Mesenchymal stem cell (in vitro differentiated cells and primary cell): Measurements from ENCODE around the gene AP4M1.

ENCODE experiments used
- DNase-seq: peaks from one replicate; pipeline ENCODE4 v3.0.0-alpha.2; 2013
- H2AFZ ChIP-seq: one replicate; pipeline ENCODE4 v1.6.1; 2013; ENCODE audit warnings: low read depth, mild to moderate bottlenecking, control low read depth, inconsistent platforms, low read length, moderate library complexity
- H2AK5ac ChIP-seq: 2 replicates; pipeline ENCODE4 v1.6.1; 2013; ENCODE audit warnings: low read length, moderate library complexity, mild to moderate bottlenecking, inconsistent platforms; ENCODE audit not compliant: severe bottlenecking
- H2BK120ac ChIP-seq: one replicate; pipeline ENCODE4 v1.6.1; 2013; ENCODE audit warnings: low read depth, mild to moderate bottlenecking, inconsistent platforms, low read length, moderate library complexity
- H2BK12ac ChIP-seq, 2 experiments: one replicate each; pipeline ENCODE4 v1.6.1; 2013; ENCODE audit warnings: inconsistent platforms in 2 of 2, low read length in 2 of 2, mild to moderate bottlenecking in 2 of 2, moderate library complexity in 2 of 2, control low read depth in 1 of 2
- H2BK15ac ChIP-seq: one replicate; pipeline ENCODE4 v1.6.1; 2013; ENCODE audit warnings: mild to moderate bottlenecking, low read depth, inconsistent platforms; ENCODE audit not compliant: poor library complexity, severe bottlenecking
- H2BK5ac ChIP-seq: 2 replicates; pipeline ENCODE4 v1.6.1; 2013; ENCODE audit warnings: low read depth, mild to moderate bottlenecking, low read length, control low read depth, inconsistent platforms; ENCODE audit not compliant: poor library complexity, severe bottlenecking
- H3K14ac ChIP-seq, 2 experiments: one replicate each; pipeline ENCODE4 v1.6.1; 2013; ENCODE audit warnings: inconsistent platforms in 2 of 2, low read length in 2 of 2, control low read depth in 1 of 2, mild to moderate bottlenecking in 1 of 2, moderate library complexity in 1 of 2
- H3K18ac ChIP-seq, 2 experiments: one replicate each; pipeline ENCODE4 v1.6.1; 2013; ENCODE audit warnings: inconsistent platforms in 2 of 2, low read length in 2 of 2, control low read depth in 1 of 2, low read depth in 1 of 2, mild to moderate bottlenecking in 1 of 2
- H3K23ac ChIP-seq, 2 experiments: one replicate each; pipeline ENCODE4 v1.6.1; 2013; ENCODE audit warnings: inconsistent platforms in 2 of 2, low read length in 2 of 2, mild to moderate bottlenecking in 2 of 2, moderate library complexity in 2 of 2, control low read depth in 1 of 2
- H3K27ac ChIP-seq: 2 replicates; pipeline ENCODE4 v1.5.1; 2013; ENCODE audit warnings: mild to moderate bottlenecking, moderate library complexity, low read length, control low read depth, inconsistent platforms; ENCODE audit not compliant: poor library complexity, severe bottlenecking
- H3K27me3 ChIP-seq, 2 experiments: 2 replicates each; pipeline versions ENCODE4 v1.6.1 to v1.7.0; 2013; ENCODE audit warnings: low read length in 2 of 2, mild to moderate bottlenecking in 2 of 2, moderate library complexity in 2 of 2, control low read depth in 1 of 2, inconsistent platforms in 1 of 2; ENCODE audit not compliant: control insufficient read depth in 1 of 2, insufficient read depth in 1 of 2
- H3K36me3 ChIP-seq, 2 experiments: 2 replicates each; pipeline versions ENCODE4 v1.6.1 to v1.7.0; 2013; ENCODE audit warnings: low read length in 2 of 2, control low read depth in 1 of 2, inconsistent platforms in 1 of 2, low read depth in 1 of 2, mild to moderate bottlenecking in 1 of 2; ENCODE audit not compliant: insufficient read depth in 2 of 2, control insufficient read depth in 1 of 2
- H3K4ac ChIP-seq, 2 experiments: one replicate each; pipeline ENCODE4 v1.6.1; 2013; ENCODE audit warnings: inconsistent platforms in 2 of 2, low read length in 2 of 2, mild to moderate bottlenecking in 2 of 2, moderate library complexity in 2 of 2, control low read depth in 1 of 2, low read depth in 1 of 2
- H3K4me1 ChIP-seq: 2 replicates; pipeline ENCODE4 v1.6.1; 2013; ENCODE audit warnings: low read depth, low read length, control low read depth; ENCODE audit not compliant: control insufficient read depth, insufficient read depth
- H3K4me2 ChIP-seq: 2 replicates; pipeline ENCODE4 v1.6.1; 2013; ENCODE audit warnings: low read length, mild to moderate bottlenecking, inconsistent platforms; ENCODE audit not compliant: poor library complexity, severe bottlenecking
- H3K4me3 ChIP-seq, 2 experiments: 2 replicates each; pipeline versions ENCODE4 v1.5.1 to v1.7.0; 2013; ENCODE audit warnings: low read length in 2 of 2, mild to moderate bottlenecking in 2 of 2, control low read depth in 1 of 2, low read depth in 1 of 2; ENCODE audit not compliant: insufficient read depth in 1 of 2
- H3K79me1 ChIP-seq: replicated peaks from 2 replicates; pipeline ENCODE4 v1.6.1; 2013; ENCODE audit warnings: mild to moderate bottlenecking, control low read depth, low read length, inconsistent platforms; ENCODE audit not compliant: poor library complexity, severe bottlenecking
- H3K9ac ChIP-seq: 2 replicates; pipeline ENCODE4 v1.7.0; 2013; ENCODE audit warnings: mild to moderate bottlenecking, low read length, moderate library complexity
- H3K9me3 ChIP-seq: 2 replicates; pipeline ENCODE4 v1.7.0; 2013; ENCODE audit warnings: mild to moderate bottlenecking, low read length; ENCODE audit not compliant: control insufficient read depth
- H4K8ac ChIP-seq: one replicate; pipeline ENCODE4 v1.6.1; 2013; ENCODE audit warnings: inconsistent platforms, mild to moderate bottlenecking, low read length, moderate library complexity
- H4K91ac ChIP-seq: one replicate; pipeline ENCODE4 v1.6.1; 2013; ENCODE audit warnings: mild to moderate bottlenecking, low read length, inconsistent platforms
- WGBS: methylation state at CpG from one replicate; pipeline ENCODE4 v1.1.7; 2013; ENCODE audit warnings: mixed read lengths; 5-methylcytosine and 5-hydroxymethylcytosine counted together

AP4M1 gene

GRCh38 chr7:100111914-100112313 lies 10.5 kb downstream of the AP4M1 start:
- DNase-seq = no peak
- Histone ChIP-seq H3K4ac (no peak overlapping the region), H3K79me1 (peaks cover 23% of the 10 kb centered on the region), H3K27me3 (no peaks in the 10 kb centered on the region), H3K9ac (no peak overlapping the region), H2BK120ac (no peak overlapping the region), H2AFZ (no peak overlapping the region), H3K18ac (no peak overlapping the region), H3K4me1 (no peaks in the 10 kb centered on the region), H2BK5ac (no peak overlapping the region), H2AK5ac (no peak overlapping the region), H3K36me3 (peaks cover 66 to 68% of the 10 kb centered on the region in 2 experiments), H2BK15ac (no peak overlapping the region), H4K91ac (no peak overlapping the region), H3K9me3 (no peaks in the 10 kb centered on the region), H4K8ac (no peak overlapping the region), H3K4me2 (no peak overlapping the region), H3K23ac (no peak overlapping the region), H3K4me3 (no peak overlapping the region), H2BK12ac (no peak overlapping the region), H3K14ac (no peak overlapping the region), H3K27ac (no peak overlapping the region)
- 94% methylated on average over 10 of the region's 13 CpGs for WGBS

GRCh38 chr7:100115026-100115425 lies 13.6 kb downstream of the AP4M1 start:
- Histone ChIP-seq H2AFZ (no peak overlapping the region), H4K91ac (no peak overlapping the region), H3K4me2 (no peak overlapping the region), H3K36me3 (peaks cover 39 to 40% of the 10 kb centered on the region in 2 experiments), H3K4me1 (peaks cover 4% of the 10 kb centered on the region), H2BK15ac (no peak overlapping the region), H3K9ac (no peak overlapping the region), H2BK120ac (no peak overlapping the region), H3K14ac (no peak overlapping the region), H2BK12ac (no peak overlapping the region), H4K8ac (no peak overlapping the region), H3K4me3 (no peak overlapping the region), H3K27me3 (no peaks in the 10 kb centered on the region), H2AK5ac (no peak overlapping the region), H3K27ac (no peak overlapping the region), H3K4ac (no peak overlapping the region), H2BK5ac (no peak overlapping the region), H3K79me1 (peaks cover 22% of the 10 kb centered on the region), H3K18ac (no peak overlapping the region), H3K9me3 (no peaks in the 10 kb centered on the region), H3K23ac (no peak overlapping the region)
- no peak for DNase-seq
- 98% methylated on average over 7 of the region's 7 CpGs for WGBS

DNA sequence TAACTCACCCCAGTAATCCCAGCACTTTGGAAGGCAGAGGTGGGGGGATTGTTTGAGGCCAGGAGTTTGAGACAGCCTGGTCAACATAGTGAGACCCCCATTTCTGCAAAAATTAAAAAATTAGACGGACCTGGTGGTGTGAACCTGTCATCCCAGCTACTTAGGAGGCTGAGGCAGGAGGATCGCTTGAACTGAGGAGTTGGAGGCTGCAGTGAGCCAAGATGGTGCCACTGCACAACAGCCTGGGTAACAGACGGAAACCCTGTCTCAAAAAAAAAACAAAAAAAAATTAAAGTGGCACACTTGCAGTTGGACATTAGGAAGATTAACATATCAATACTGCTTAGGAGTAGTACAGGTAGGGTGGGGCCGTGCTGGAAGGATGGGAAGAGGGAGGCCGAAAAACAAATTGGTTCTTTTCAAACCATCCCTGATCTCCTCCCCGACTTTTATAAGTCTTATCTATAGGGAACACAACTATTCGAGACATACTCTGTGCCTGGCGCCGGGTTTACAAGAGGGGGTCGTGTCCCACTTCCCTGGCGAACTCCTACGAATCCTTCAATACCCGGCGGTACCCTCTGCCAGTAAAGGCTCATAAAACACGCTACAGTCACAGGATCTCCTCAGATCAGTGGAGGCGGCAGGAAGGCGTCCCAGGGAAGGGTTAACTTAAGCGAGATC lies 17.1 kb downstream of the AP4M1 start:
- peak overlapping the region; percentile 75 to 97 for H3K4me3 ChIP-seq
- H2BK120ac ChIP-seq = no peak overlapping the region
- H2BK15ac ChIP-seq = peak overlapping the region; percentile 96
- no peak for DNase-seq
- H3K9ac ChIP-seq = peak overlapping the region; percentile 94
- no peak overlapping the region for H2BK5ac ChIP-seq
- peak overlapping the region; percentile 52 to 94 for H3K18ac ChIP-seq
- H4K8ac ChIP-seq = no peak overlapping the region
- peak overlapping the region; percentile 23 for H3K27ac ChIP-seq
- WGBS = 15% methylated on average over 16 of the region's 18 CpGs
- H3K27me3 ChIP-seq = no peaks in the 10 kb centered on the region
- peaks cover 11% of the 10 kb centered on the region for H3K4me1 ChIP-seq
- peak overlapping the region; percentile 24 for H2AK5ac ChIP-seq
- H2BK12ac ChIP-seq = peak overlapping the region in 1 of 2 experiments; percentile 66
- peak overlapping the region in 1 of 2 experiments; percentile 65 for H3K4ac ChIP-seq
- peak overlapping the region; percentile 6 for H2AFZ ChIP-seq
- no peaks in the 10 kb centered on the region for H3K9me3 ChIP-seq
- no peak overlapping the region for H3K23ac ChIP-seq
- peaks cover 34% of the 10 kb centered on the region for H3K79me1 ChIP-seq
- H3K14ac ChIP-seq = no peak overlapping the region
- peak overlapping the region; percentile 2 for H4K91ac ChIP-seq
- peak overlapping the region; percentile 81 for H3K4me2 ChIP-seq
- H3K36me3 ChIP-seq = peaks cover 17 to 22% of the 10 kb centered on the region in 2 experiments

DNA sequence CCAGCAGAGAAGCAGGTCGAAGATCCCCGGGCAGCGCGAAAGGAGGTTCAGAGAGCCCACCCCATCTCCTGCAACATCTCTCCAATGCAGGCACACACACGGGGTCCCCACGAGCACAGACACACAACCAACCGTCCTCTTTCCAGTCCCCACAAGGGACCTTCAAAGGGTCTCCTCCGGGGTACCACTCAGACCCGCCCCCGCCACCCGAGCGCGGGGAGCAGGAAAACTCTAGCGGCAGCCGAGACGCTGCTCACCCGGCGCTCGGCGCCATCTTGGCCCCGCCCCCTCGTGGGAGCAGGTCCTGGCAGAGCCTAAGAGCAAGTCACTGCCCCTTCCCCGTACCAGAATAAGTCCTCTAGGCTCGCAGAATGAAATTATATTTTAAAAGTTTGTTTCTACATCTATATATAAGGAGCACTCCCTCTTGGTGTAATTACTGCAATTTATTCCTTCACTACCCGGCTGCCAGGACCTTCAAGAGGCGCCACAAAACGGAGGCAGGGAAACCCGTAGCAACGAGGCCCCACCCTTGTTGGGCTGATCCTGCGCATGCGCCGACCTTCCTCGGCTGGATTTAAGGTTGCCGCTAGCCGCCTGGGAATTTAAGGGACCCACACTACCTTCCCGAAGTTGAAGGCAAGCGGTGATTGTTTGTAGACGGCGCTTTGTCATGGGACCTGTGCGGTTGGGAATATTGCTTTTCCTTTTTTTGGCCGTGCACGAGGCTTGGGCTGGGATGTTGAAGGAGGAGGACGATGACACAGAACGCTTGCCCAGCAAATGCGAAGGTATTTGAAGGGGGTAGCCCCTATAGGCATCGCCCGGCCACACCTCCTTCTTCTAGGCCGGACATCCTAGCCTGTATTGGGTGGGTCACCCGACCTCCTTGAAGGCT lies 17.9 kb downstream of the AP4M1 start, which contains the start of the genes CNPY4 and TAF6:
Gene CNPY4 (plus strand): TSS at position 563 of the 898 bp plus-strand sequence. CDS start 111 bp downstream, at position 674.
Gene TAF6 (minus strand): TSS at position 287 of the 898 bp plus-strand sequence. CDS start 5,149 bp downstream, outside the sequence.
- no peak within 1 kb of the TSS for H3K23ac ChIP-seq
- peaks cover 17% of the 10 kb centered on the region in 2 experiments for H3K36me3 ChIP-seq
- H3K4me2 ChIP-seq = peak within 1 kb of the TSS; percentile 82
- H3K14ac ChIP-seq = no peak within 1 kb of the TSS
- H3K4me1 ChIP-seq = peaks cover 11% of the 10 kb centered on the region
- H2AFZ ChIP-seq = peak within 1 kb of the TSS; percentile 6
- H2BK15ac ChIP-seq = peak within 1 kb of the TSS; percentile 96
- peaks cover 30% of the 10 kb centered on the region for H3K79me1 ChIP-seq
- H3K4me3 ChIP-seq = peak within 1 kb of the TSS; percentile 75 to 97
- H2BK12ac ChIP-seq = peak within 1 kb of the TSS; percentile 56 to 75
- H3K9ac ChIP-seq = peak within 1 kb of the TSS; percentile 94
- peak within 1 kb of the TSS; percentile 64 for H4K91ac ChIP-seq
- H2BK120ac ChIP-seq = no peak within 1 kb of the TSS
- H2BK5ac ChIP-seq = no peak within 1 kb of the TSS
- peak within 1 kb of the TSS; percentile 65 to 87 for H3K4ac ChIP-seq
- peak within 1 kb of the TSS; percentile 53 for H3K27ac ChIP-seq
- H3K18ac ChIP-seq = peak within 1 kb of the TSS; percentile 80 to 94
- peak within 1 kb of the TSS; percentile 84 for H4K8ac ChIP-seq
- no peaks in the 10 kb centered on the region for H3K9me3 ChIP-seq
- no peaks in the 10 kb centered on the region for H3K27me3 ChIP-seq
- peak; percentile 96 for DNase-seq
- WGBS = under 1% methylated on average over 41 of the region's 49 CpGs
- peak within 1 kb of the TSS; percentile 24 for H2AK5ac ChIP-seq
